GM21576 (cell line): ENCODE measurements around the gene NHLRC3.
"Not testable (repeated sequence)": the region's sequence is repeated elsewhere in the genome, so short reads cannot be mapped to it uniquely, and the experiment has no call there.

ENCODE experiments used
- ATAC-seq: cut with Tn5 transposase; IDR thresholded peaks from one replicate; pipeline ENCODE4 v1.9.1; 2021; ENCODE audit warnings: mild to moderate bottlenecking, moderate library complexity; ENCODE audit not compliant: unreplicated experiment

The NHLRC3 gene, protein sequence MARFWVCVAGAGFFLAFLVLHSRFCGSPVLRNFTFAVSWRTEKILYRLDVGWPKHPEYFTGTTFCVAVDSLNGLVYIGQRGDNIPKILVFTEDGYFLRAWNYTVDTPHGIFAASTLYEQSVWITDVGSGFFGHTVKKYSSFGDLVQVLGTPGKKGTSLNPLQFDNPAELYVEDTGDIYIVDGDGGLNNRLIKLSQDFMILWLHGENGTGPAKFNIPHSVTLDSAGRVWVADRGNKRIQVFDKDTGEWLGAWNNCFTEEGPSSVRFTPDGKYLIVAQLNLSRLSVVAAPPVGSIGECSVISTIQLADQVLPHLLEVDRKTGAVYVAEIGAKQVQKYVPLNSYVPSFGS

DNA sequence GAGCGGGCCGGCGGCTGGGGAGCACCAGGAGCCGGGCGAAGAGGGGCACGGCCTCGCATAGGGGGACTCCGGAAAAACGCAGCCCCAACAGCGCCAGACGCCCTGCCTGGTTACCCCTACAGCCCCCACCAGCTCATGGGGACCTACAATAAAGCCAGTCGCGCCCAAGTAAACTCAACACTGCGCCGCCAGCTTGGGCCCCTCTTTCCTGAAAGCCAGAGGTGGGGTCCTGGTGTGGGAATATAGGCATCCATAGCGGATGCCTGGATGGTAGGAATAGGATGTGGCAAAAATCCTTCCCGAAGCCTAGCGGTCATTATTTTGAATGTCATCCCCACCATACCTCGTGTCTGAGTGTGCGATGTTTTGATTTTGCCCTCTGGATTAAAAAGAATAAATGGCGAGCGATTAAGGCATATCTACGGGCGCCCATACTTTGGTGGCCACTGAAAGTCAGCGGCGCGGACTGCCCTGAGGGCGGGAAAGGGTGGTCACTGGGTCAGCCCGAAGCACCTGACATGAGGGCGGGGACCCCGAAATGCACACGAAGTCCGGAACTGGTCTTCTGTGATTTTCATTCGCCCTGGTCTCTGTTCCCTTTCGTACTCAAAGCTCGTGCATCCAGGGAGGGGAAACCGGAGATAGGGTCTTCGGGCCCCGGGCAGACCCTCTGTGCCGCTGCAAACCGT is at the start of gene NHLRC3, which contains the start of gene PROSER1:
NHLRC3 (plus strand) TSS at position 577 of the 689 bp plus-strand sequence. CDS start 184 bp downstream, outside the sequence.
PROSER1 (minus strand) TSS at position 210 of the 689 bp plus-strand sequence. CDS start 847 bp downstream, outside the sequence.
- peak; percentile 73 for ATAC-seq

DNA sequence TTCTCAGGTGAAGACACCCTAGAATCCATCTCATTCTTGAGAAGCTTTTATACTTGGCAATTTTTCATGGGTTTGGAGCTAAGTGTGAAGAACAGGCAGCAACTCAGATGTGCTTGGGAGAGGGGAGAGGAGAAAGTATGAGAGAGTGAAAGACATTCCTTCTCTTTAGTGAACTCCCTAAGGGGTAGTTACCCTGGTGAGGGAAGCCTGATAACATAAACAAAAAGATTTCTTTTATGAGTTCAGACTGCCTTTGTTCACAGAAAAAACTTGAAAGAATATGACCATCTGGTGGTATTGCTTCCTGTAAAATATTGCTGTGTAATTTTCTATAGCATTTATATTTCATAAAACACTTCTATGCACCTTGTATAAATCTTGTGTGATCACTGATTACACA is 47.6 kb upstream of the NHLRC3 start, which contains the start of gene STOML3:
STOML3 (minus strand) TSS at position 139 of the 400 bp plus-strand sequence; CDS start at position 29, 110 bp downstream.
- no peak for ATAC-seq

DNA sequence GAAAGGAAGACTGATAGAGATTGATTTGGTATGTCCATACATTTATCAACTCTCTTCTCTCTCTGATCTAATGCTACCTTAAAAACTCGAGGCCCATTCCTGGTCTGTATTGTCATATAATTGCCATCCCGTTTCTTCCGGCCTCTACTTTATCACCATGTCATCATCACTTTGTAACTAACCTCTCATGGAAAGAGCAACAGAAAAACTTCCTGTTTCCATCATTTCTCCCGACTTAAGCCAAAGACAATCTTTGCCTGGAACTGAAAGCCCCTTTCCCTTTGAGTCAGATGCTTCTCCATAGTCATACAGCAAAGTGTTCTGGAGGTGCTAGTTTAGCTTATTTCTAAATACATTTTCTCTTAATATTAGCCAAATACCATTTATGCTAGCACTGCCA is 44.9 kb upstream of the NHLRC3 start:
- no peak for ATAC-seq

DNA sequence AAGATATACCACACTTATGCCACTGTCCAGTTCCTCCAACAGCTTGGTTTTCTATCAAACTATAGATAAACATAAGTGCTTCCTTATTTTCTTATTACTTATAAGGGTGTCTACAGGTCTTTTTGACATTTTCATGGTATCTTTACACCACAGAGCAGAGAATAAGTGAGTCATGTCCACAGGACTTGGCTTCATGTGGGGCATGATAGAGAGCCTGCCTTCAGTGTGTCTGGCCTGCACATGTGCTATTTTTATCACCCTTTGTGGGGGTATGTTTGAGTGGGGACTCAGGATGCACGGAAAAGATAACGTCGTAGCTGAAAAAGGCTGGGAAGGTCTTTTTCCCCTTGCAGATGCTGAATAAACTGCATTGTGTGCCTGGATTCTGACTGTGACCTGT is 39.5 kb upstream of the NHLRC3 start:
- ATAC-seq: no peak

DNA sequence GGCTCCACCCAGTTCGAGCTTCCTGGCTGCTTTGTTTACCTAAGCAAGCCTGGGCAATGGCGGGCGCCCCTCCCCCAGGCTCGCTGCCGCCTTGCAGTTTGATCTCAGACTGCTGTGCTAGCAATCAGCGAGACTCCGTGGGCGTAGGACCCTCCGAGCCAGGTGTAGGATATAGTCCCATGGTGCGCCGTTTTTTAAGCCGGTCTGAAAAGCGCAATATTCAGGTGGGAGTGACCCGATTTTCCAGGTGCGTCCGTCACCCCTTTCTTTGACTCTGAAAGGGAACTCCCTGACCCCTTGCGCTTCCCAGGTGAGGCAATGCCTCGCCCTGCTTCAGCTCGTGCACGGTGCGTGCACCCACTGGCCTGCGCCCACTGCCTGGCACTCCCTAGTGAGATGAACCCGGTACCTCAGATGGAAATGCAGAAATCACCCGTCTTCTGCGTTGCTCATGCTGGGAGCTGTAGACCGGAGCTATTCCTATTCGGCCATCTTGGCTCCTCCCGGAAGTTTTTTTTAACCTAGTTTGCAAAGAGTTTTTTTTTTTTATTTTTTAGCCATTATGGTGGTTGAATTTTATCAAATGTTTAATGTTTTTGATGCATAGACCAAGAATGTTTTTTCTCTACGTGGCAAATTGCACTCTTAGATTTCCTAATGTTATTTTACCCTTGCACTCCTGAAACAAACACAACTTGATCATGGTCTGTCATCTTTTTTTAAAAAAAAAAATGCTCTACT is 31.7 kb upstream of the NHLRC3 start:
- not testable (repeated sequence) for ATAC-seq

DNA sequence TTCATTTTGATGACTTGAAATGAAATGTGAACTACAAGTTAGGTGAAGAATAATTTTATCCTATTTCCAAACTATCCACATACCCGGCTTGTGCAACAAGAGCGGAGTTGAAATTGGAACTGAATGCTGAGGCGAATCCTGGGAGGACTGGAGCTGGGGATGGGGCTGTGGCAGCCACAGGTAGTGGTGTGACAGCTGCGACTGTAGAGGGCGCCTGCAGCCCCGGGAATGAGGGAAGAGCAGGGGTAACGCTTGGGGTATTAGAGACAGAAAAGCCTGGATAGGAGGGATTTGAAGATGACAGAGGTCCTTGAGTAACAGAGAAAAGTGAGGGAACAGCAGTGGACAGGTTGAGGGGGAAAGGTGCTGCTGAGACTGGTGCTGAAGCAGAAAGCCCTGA is 25.6 kb upstream of the NHLRC3 start:
- ATAC-seq: no peak

DNA sequence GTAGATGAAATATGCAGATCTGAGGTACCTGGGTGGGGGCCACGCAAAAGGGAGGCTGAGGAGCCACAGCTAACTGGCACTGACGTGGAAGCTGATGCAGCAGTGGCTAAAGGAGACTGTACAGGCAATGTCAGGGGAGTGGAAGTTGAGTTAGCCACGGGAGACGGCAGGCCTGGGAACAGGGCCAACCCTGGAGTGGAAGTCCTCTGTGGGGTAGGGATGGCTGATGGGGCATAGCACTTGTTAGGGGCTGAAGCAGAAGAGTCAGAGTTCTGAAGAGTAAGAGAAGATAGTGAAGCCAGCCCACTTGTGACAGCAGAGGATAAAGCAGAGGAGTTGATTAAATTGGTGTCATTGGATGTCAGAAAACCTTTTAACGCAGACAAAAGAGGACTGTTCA is 24.8 kb upstream of the NHLRC3 start:
- no peak for ATAC-seq

DNA sequence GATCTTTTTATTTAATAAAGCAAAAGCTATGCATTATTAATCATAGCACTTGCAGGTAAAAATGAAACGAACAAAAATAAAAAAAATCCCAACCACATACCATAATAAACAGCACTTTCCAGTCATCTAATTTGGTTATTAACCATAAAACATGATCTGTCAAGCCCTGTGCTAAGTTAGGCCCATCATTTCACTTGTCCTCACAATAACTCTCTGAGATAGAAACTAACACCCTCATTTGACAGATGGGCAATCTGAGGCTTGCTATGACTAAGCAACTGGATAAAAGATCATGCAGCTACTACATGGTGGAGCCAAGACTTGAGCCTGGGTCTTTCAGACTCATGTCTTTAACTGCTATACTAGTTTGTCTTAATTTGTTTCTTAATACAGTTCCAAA is 22.2 kb upstream of the NHLRC3 start:
- ATAC-seq: peak; percentile 77

DNA sequence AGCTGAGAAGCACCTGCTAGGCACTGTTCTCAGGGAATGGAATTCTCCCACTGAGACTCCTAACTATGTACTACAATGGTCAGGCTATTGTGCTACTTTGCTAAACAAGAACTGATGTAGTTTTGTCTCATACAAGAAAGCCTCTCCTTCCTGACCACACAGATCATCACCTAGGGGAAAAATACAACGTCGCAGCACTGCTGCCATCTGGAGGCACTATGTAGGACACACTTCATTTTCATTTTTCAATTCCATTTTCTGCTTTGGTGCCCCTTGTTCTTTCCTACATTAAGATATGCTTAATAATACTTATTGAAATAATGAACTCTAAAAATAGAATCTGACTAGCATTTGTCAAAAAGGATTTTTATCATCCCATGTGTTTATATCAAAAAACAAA is 21.5 kb upstream of the NHLRC3 start:
- peak; percentile 72 for ATAC-seq

DNA sequence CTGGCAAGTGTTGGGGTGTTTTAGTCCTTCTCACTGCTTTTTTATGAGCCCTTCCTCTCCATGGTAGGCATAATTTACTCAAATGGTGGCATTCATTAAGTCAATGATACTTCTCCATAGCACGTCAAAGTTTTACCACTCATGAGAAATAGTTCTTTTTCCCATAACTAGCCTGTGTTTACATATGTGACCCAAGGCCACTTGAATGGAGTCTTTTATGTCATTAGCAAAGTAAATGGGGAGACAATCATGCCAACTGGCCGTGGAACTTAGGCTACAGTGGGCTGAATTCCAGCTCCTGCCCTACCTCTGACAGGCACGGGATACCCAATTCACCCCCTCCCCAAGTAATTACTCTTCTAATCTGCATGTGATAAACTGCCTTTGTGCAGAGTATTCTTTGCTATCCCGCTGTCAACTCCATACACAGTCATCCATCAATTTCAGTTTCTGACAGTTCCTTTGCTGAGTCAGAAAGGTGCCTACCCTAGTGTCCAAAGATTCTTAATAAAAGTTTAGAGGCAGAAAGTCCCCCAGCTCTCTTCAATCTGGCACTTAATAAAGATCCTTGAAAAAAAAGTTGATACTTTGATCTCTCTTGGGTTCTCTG is 17.3 kb upstream of the NHLRC3 start:
- no peak for ATAC-seq

DNA sequence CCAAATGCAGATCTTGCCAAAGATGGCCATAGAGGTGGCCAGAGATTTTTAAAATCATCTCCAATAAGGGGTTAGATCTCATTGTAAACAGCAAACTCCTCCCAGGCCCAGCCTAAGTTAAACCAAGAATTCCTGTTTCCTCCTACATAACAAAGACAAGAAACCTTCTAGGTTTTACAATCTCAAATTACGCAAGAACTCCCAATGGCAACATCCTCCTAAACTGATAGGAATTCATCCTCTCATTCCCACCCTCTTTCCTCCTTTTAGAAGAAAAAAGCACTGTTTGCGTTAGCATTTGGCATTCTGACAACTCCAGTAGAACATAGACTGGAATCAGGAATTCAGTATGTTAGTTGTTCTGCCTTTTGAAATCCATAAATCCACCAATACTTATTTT is 14.9 kb upstream of the NHLRC3 start:
- ATAC-seq: no peak

DNA sequence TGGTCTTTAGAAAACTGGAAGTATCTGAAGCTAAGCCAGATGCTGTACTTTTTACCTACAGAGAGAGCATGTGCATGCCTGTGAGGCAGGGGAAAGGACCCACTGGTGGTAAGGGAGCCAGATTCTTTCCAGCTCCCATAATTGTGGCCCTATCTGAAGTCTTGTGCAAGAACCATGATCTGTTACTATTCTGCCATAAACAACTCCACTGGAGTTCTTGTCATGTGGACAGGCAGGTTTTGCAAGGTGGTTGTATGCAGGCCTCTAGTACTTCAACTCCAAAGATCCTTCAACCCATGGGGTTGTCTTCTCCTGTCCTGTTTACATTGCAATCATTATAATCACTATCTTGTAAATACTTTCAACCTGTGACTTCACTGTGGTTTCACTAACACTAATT is 14.5 kb upstream of the NHLRC3 start:
- ATAC-seq: no peak

DNA sequence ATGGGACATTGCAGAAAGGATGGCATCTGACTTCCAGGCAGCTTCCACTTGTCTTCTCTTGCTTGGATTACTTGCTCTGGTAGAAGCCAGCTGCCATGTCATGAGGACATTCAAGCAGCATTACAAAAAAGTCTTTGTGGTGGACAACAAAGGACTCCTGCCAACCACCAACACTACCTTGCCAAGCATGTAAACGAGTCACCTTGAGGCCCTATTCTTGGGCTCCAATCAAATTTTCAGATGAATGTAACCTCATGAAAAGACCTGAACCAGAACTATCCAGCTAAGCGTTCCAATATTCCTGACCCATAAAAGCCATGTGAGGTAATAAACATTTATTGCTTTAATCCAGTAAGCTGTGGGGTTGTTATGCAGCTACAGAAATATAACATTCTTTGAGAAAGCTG is 12.8 kb upstream of the NHLRC3 start:
- no peak for ATAC-seq

DNA sequence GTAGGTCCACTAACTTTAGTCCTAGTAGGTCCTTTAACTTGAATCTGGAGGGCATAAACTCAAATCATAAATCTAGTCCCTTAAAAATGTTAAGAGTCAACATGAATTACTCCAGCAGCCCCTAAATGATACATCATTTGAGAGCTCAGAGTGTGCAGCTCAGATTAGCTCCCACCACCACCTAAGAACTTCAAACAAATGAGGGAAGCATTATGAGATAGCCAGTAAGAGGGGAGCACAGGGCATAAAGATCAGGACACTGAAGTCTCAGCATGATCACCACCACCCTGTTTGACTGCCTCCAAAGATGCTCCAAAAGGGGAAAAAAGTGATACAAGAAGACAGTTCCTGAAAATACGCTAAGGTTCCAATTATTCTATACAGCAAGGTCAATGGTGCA is 6.1 kb upstream of the NHLRC3 start:
- ATAC-seq: no peak

DNA sequence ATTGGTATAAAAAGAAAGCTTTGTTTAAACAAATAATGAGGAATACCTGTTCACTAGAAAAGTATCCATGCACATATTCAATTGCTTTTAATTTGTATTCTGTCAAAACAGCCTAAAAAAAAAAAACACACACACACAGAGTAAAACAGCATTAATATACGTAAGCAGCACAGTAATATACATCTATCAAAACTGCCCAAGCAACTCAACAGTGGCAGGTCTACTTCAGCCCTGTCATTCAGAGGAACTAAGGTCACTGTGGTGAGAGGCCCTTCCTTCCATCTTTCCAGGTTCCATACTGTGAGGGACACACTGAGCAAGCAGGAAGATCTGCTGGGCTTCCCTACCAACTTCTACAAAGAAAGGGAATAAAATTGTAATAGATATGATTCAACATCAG is 4.2 kb upstream of the NHLRC3 start:
- ATAC-seq: no peak

DNA sequence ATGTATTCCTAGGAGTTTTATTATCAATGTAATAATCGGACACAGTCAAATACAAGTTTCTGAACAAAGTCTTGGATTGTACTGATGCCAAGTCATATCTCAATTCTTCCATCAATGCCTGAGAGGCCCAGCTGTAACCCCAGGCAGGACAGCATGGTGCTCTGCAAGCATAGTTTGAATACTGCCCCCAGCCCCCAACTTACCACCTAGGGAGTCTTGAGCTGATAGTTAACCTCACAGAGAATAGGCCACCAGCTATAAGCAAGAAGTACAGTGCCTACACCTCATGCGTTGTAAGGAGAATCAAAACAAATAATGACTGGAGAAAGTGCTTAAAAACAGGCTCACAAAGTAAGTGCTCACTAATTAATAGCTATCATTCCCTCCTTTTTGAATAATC is 3.1 kb upstream of the NHLRC3 start:
- no peak for ATAC-seq

DNA sequence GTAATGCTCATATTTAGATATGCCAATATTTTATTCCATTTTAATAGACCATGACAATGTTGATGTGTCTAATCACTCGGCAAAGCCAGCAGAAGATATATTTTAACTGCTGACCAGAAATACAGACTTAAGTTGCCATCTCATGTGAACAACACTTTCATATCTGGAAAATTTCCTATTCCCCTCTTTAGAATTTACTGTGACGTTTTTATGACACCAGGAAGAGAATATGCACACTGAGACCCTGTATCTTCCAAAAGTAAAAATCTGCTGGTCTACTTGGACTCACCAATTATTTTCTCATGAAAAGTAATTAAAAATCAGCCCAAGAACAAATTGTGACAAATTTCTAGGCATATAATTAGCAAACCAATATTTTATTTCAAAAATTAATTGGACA is 2.5 kb upstream of the NHLRC3 start:
- no peak for ATAC-seq

DNA sequence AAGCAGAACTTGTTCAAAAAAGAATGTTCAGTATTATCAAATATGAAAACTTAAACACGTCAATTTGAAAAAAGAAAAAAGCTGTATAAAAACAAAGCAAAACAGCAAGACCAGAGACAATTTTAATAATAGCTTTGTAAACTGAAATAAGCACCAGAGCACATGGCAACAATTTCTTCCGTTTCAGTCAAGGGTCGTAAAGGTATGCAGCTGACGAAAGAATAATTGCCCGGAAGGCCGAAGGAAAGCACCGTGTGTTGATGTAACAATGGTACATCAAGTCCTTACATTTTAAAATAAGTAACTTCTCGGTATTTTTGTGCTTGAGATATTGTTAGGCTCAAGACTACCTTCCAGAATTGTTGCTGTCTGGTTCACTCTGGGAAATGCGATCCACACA is 2.0 kb upstream of the NHLRC3 start:
- ATAC-seq: no peak

DNA sequence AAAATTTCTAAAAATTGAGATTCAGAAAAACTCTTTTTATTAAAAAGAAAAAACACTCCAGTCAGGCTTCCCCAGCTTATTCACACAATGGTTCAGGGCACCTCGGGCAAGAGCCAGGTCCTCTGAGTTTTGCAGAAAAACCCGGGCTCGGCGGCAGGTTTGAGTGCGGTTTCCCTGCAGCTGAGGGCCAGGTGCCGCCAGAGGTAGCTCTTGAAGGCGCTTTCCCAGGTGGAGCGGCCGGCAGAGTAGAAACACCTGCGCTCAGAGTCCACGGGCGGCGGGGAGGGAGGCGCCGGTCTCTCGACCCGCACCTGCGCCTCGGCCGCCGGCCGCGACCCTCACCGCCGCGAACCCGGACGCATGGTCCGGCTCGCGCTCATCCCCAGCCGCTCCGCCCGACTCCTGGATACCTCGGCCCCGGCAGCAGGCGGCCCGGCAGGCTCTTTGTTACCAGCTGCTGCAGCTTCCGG is 811 bp upstream of the NHLRC3 start:
- ATAC-seq: peak; percentile 20

DNA sequence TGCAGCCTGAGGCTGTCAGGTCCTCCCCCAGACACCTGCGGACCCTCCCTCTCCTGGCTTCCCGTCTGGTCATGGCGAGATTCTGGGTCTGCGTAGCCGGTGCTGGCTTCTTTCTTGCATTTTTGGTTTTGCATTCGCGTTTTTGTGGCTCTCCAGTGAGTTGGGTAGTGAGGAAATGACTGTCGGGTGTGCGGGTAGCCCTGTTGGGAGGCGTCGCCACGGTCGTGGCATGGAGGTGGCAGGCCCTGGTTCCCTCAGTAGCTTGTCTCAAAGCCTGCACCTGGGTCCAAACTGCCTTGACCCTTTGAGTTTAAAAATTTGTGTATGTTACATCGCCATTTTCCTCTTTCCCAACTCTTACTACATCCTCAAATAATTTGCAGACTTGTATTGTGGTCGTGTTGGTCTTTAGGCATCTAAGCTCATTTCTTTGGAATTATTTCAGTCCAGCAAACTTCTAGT is 344 bp downstream of the NHLRC3 start:
- peak; percentile 25 for ATAC-seq

DNA sequence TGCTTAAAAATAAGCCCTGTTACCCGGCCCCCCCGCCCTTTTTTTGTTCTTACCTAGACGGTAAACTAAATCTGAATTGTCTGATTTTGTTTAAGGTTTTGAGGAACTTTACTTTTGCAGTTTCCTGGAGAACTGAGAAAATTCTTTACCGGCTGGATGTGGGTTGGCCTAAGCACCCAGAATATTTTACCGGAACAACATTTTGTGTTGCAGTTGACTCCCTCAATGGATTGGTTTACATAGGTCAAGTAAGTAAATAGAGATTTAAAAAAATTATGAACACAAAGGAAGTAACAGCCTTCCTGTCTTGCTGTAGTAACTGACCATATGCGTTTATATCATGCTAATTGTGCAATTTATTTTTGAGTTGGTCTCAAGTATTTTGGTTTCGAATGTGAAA is 785 bp downstream of the NHLRC3 start:
- no peak for ATAC-seq
